GM19372 (cell line): ENCODE data around the gene OSR1.

ENCODE experiments used
- ATAC-seq: cut with Tn5 transposase; IDR thresholded peaks from one replicate; pipeline ENCODE4 v1.9.1; 2021; ENCODE audit warnings: mild to moderate bottlenecking, low read depth, moderate library complexity; ENCODE audit not compliant: unreplicated experiment

The OSR1 gene

GRCh38 chr2:19359456-19359855 is 1.0 kb upstream of the OSR1 start:
- no peak for ATAC-seq

GRCh38 chr2:19359021-19359357 is 566 bp upstream of the OSR1 start:
- ATAC-seq = no peak

GRCh38 chr2:19357402-19358241 is 801 bp downstream of the OSR1 start:
- no peak for ATAC-seq

GRCh38 chr2:19356545-19357401 is 1.6 kb downstream of the OSR1 start:
- ATAC-seq = no peak

- no peak for ATAC-seq
Measured at GRCh38 chr2:19355931-19356544, 2.4 kb downstream of the OSR1 start.

GRCh38 chr2:19355416-19355821 is 3.0 kb downstream of the OSR1 start:
- no peak for ATAC-seq

GRCh38 chr2:19355014-19355405 is 3.4 kb downstream of the OSR1 start:
- no peak for ATAC-seq

GRCh38 chr2:19353721-19354050 is 4.7 kb downstream of the OSR1 start:
- no peak for ATAC-seq

GRCh38 chr2:19352946-19353720 is 5.3 kb downstream of the OSR1 start:
- no peak for ATAC-seq

GRCh38 chr2:19351899-19352697 is 6.3 kb downstream of the OSR1 start:
- ATAC-seq = no peak

- ATAC-seq = no peak
Measured at GRCh38 chr2:19351499-19351898, 6.9 kb downstream of the OSR1 start.

- ATAC-seq = no peak
Measured at GRCh38 chr2:19350678-19351401, 7.6 kb downstream of the OSR1 start.

- ATAC-seq = peak; percentile 24
Measured at GRCh38 chr2:19349911-19350677, 8.3 kb downstream of the OSR1 start.

- ATAC-seq = no peak
Measured at GRCh38 chr2:19348692-19349091, 9.7 kb downstream of the OSR1 start.

GRCh38 chr2:19347619-19348562 is 10.5 kb downstream of the OSR1 start:
- ATAC-seq = peak; percentile 84

- no peak for ATAC-seq
Measured at GRCh38 chr2:19346983-19347618, 11.3 kb downstream of the OSR1 start.

GRCh38 chr2:19337742-19338141 is 20.7 kb downstream of the OSR1 start:
- no peak for ATAC-seq
